ENCODE data around the gene PRSS38.

PRSS38 gene

GRCh38 chr1:227883641-227884301 is 68.3 kb downstream of the PRSS38 start:
- in situ Hi-C loops (cut with MboI; ENCODE audit: low sequenced_read_pairs) = no loop called here

- in situ Hi-C loops (cut with MboI; ENCODE audit: low sequenced_read_pairs) = no loop called here
These were observed 69.1 kb downstream of the PRSS38 start for GRCh38 chr1:227884370-227885134.

GRCh38 chr1:227885135-227885647 is 69.7 kb downstream of the PRSS38 start:
- in situ Hi-C loops (cut with MboI; ENCODE audit: low sequenced_read_pairs) = no loop called here

- in situ Hi-C loops (cut with MboI; ENCODE audit: low sequenced_read_pairs) = no loop called here
These were observed 70.4 kb downstream of the PRSS38 start for GRCh38 chr1:227885648-227886502.

GRCh38 chr1:227886503-227886961 is 71.1 kb downstream of the PRSS38 start:
- in situ Hi-C loops (cut with MboI; ENCODE audit: low sequenced_read_pairs) = no loop called here

DNA sequence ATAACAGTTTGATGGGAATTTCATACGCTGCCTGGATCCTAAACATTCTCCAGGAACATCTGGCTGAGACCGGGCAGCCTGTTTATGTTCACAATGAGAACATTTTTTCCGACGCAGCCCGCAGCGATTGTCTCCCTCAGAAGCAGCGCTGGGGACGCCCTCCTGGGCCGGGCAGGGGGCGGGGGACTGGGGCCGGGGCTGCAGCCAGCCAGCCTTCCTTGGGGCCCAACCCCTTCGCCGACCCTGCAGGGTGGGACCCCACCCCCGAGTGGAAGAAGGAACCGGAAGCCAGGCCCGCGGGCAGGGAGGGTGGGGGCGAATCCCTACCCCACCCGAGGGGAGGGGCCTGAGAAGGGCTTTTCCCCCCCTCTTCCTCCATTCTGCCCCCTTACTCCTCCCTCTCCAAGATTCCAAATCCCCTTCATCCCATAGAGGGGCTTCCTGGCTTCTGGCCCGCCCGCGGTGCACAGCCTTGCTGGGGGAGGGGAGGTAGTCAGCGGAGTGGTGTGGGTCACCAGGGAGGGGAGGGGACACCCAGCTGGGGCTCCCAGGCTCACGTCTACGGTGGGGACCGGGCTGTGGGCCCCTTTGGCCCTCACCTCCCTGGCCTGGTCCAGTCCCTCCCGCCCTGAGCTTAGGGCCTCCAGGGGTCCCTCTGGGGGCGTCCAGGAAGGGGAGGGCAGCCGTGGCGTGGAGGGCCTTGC is 71.7 kb downstream of the PRSS38 start:
- in situ Hi-C loops (cut with MboI; ENCODE audit: low sequenced_read_pairs) = no loop called here

DNA sequence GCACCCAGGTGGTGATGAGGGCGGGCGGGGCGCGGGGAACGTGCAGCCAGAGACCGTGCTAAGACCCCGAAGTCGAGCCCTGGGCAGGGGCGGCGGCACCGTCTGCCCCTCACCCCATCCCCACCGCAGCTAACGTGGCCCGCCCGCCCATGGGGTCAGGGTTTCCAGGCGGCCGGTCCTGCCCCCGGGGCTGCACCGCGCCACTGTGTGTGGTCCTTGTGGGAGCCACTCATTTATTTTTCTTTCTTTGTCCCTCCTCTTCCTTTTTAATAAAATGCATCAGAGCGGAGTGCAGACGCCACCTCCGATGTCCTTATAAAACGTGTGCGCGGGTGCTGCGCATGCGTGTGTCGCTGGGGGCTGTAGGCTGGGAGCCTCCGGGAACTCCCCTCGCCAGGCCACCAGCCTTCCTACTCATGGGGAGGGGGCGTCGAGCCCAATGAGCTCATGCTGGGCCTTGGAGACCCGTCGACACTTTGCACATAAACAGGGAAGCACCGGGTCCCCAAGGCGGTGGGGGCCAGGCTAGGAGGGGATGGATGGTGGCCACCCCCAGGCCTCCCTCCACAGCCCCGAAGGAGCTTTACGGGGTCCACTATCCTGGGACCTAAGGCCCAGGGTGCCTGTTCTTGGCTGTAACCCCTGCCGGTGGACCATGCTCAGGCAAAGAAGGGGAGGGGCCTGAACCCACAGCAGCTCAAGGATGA is 72.4 kb downstream of the PRSS38 start:
- in situ Hi-C loops (cut with MboI; ENCODE audit: low sequenced_read_pairs) = no loop called here

DNA sequence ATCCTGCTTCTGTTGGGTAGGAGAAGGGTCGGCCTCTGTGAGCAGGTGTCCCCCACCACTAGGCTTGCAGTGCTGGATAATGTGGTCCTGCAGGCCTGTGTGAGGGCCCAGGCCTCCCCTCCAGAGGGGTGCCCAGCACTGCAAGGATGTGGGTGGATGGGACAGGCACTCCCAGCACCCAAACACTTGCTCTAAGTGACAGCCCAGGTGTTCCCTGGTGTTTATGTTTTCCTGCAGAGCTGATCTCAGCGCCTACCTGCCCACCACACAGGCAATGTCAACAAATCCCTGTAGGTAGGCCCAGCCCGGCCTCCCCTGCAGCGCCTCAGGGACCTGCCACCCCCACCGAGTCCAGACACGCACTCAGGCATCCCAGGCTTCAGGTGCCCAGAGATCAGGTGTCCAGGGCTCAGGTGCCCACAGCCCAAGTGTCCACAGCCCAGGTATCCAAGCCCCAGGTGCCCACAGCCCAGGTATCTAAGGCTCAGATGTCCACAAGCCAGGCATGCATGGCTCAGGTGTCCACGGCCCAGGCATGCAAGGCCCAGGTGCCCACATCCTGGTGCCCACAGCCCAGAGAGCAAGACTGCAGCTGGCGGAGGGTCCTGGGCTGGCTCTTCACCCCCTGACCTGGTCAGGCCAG is 73.0 kb downstream of the PRSS38 start:
- in situ Hi-C loops (cut with MboI; ENCODE audit: low sequenced_read_pairs) = no loop called here

- in situ Hi-C loops (cut with MboI; ENCODE audit: low sequenced_read_pairs) = no loop called here
These were observed 73.8 kb downstream of the PRSS38 start for GRCh38 chr1:227889047-227889862.

GRCh38 chr1:227889863-227890405 is 74.5 kb downstream of the PRSS38 start:
- in situ Hi-C loops (cut with MboI; ENCODE audit: low sequenced_read_pairs) = no loop called here

DNA sequence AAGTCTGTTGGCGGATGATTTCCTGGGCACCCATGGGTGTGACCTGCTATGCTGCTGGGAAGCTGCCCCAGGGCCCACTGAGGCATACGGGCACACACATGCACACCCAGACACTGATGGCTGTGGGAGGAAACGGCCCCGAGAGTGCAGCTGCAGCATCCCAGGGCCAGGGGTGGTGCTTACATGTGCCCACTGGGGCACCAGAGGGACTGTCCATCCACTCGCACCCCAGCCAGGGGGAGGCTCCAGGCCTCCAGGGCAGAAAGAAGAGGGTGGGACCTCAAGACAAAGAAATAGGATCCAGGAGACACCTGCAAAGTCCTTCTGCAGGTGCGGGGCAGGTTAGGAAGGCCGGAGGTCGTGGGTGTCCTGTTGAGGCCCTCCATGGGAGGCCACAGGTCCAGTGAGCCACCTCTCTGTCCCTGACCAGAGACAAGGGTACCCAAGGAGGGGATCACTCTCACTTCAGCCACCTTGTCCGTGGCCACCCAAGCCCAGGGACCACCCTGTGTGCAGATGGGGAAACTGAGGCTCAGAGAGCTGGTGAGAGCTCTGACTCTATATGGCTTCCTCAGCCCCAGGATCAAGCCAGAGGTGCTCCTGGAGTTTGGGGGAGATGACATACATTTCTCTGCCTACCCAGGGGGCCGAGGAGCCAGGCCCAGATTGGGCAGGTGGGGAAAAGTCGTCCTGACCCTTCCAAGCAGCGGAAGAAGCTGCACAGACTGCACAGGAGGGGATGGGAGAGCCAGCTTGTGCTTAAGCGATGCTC is 75.2 kb downstream of the PRSS38 start:
- in situ Hi-C loops (cut with MboI; ENCODE audit: low sequenced_read_pairs) = no loop called here

GRCh38 chr1:227891223-227891954 is 75.9 kb downstream of the PRSS38 start:
- in situ Hi-C loops (cut with MboI; ENCODE audit: low sequenced_read_pairs) = no loop called here

- in situ Hi-C loops (cut with MboI; ENCODE audit: low sequenced_read_pairs) = no loop called here
These were observed 76.5 kb downstream of the PRSS38 start for GRCh38 chr1:227891955-227892488.

GRCh38 chr1:227892489-227893299 is 77.2 kb downstream of the PRSS38 start:
- in situ Hi-C loops (cut with MboI; ENCODE audit: low sequenced_read_pairs) = no loop called here

DNA sequence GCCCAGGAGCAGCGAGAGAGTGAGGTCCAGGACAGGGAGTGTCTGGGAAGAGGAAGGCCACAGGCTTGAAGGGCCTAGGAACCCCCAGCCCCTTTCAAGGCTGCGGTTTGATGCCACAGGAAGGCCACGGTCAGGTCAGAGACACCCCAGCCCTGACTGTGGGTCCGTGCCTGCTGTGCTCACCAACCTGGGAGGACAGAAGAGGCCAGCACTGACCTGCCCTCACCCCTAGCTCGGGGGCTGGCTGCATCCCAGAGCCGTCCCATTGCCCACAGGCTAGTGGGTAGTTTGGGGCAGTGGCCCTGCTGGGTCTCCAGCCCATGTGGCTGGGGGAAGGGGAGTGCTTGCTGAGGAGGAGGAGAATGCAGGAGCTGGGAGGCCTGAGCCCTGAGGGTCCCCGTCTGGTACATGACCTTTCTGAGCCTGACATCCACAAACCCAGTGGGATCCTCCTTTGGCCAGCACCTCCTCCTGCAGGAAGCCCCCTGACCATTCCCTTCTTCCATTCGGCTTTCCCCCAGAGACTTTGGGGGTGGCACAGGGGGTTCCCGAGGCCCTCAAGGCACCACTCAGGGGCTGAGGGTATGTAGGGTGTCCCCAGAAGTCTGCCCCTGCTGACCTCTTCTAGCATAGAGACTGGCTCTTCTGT is 77.9 kb downstream of the PRSS38 start:
- in situ Hi-C loops (cut with MboI; ENCODE audit: low sequenced_read_pairs) = no loop called here

All from hTERT RPE-1 (cell line).